GM18507 (cell line): Measurements from ENCODE around the gene SLC9A7.
"Not testable (repeated sequence)": the region's sequence is repeated elsewhere in the genome, so short reads cannot be mapped to it uniquely, and the experiment has no call there.

ENCODE experiments used
- DNase-seq: peaks from one replicate; pipeline ENCODE4 v3.0.0; 2011; ENCODE audit warnings: low read depth; ENCODE audit not compliant: insufficient read length; ENCODE audit errors: extremely low spot score
- FAIRE-seq: peaks from 2 replicates; lab custom pipeline; 2011; peaks lifted over from hg19 to GRCh38; lab: Jason Lieb, UNC

SLC9A7 gene

DNA sequence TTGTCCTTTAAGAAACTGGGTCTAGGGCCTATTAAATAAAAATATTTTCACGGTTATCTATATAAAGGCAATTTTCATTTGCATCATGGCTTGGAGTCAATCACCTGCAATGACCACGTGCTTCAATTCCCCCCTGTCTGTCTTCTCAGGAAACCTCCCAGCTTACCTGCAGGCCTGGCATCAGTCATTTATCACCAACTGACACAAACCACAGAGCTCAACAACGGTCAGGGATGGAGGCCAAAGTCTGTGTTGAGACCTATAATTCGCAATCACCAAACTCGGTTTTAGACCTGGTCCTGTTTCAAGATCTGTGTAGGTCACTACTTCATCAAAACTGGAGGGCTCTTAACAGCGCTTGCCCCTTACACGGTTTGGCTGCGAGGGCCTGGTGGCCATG lies 1.9 kb downstream of the SLC9A7 start:
- no peak for FAIRE-seq
- DNase-seq, result no peak

GRCh38 chrX:46755671-46756070 lies 3.2 kb downstream of the SLC9A7 start:
- FAIRE-seq (peak; percentile 57), DNase-seq (no peak)

- FAIRE-seq (peak; percentile 81), DNase-seq (no peak)
These were observed 4.3 kb downstream of the SLC9A7 start for GRCh38 chrX:46754586-46755061.

DNA sequence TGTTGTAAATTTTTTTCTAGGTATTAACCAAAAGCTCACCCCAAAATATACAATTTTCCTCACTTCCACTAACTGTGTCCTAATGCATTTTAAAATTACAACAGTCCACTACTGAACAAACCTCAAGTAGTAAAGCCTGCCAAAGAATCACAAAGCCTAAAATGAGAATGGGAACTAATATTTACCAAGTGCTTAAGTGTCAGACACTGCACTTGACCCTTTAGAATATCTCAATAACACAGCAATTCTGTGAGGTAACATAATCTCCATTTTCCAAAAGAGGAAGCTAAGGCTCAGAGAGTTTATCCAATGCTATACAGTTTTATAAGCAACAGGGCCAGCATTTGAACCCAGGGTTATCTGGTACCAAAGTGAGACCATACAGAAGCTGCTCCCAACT lies 4.9 kb downstream of the SLC9A7 start:
- FAIRE-seq, result no peak
- no peak for DNase-seq

DNA sequence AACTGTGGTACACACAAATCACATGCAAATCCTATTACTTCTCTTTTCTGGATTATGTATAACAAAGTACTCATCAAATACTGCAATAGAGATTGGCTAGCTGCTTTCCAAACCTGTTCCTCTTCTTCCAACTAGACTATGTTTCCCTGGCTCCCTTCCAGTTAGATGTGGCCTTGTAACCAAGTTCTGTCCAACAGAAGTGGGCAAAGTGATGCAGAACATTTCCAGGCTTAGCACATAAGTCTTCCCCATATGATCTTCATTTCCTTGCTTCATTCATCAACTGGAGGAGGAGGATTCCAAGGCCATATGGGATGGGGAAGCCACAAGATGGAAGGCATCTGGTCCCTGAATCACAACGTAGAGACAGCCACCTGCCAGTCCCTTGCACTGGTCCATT lies 8.0 kb downstream of the SLC9A7 start:
- no peak for FAIRE-seq
- DNase-seq, result no peak

- no peak for FAIRE-seq
These were observed 14.9 kb downstream of the SLC9A7 start for GRCh38 chrX:46744009-46744408.

GRCh38 chrX:46743046-46743445 lies 15.9 kb downstream of the SLC9A7 start:
- FAIRE-seq, result no peak
- no peak for DNase-seq

More at GRCh38 chrX:46744009-46744408, 14.9 kb downstream of the SLC9A7 start:
- DNase-seq, result no peak

GRCh38 chrX:46739736-46740135 lies 19.2 kb downstream of the SLC9A7 start:
- no peak for FAIRE-seq
- DNase-seq, result no peak

DNA sequence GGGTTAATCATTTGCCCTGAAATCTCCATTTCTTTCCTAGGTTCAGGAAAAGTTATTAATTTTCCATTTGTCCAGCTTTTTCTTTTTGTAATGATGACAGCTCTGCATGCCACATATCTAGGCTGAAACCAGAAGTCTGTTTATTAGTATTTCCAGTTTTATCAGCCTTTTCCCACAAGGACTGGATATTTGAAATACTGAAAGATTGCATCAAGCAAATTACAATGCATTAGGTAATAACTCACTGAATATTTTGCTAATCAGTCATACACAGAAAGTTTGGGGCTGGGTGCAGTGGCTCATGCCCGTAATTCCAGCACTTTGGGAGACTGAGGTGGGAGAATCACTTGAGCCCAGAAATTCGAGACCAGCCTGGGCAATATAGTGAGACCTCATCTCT lies 21.5 kb downstream of the SLC9A7 start:
- DNase-seq (no peak), FAIRE-seq (no peak)

DNA sequence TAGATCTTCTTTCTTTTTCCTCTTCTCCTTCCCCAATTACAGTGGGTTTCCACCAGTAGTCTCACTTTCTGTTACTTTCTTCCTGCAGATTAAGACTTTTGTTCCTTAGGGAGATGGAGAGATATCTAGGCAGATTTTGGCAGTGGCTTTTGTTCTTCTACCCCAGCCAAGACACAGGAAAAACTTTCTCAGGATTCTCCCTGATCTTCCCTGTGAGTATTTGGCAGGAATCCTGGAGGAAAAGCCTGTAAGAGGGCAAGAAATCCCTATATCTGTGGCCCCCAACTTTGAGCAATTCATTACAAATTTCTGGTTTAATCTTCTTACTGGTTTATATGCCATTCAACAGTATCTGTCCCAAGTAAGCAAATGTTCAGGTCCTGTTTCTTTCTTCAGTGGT lies 21.9 kb downstream of the SLC9A7 start:
- DNase-seq, result no peak
- no peak for FAIRE-seq

DNA sequence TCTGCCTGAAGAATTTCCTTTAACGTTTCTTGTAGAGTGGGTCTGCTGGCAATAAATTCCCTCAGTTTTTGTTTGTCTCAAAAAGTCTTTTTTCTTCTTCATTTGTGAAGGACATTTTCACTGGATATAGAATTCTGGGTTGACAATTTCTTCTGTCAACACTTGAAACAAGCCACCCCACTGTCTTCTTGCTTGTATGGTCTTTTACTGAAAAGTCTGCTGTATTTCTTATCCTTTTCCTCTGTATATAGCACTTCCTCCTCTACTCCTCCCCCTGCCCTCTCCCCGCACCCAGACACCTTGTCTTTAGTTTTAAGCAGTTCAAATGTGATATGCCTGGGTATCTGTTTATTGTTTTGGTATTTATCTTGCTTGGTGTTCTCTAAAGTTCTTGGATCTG lies 23.3 kb downstream of the SLC9A7 start:
- FAIRE-seq (no peak), DNase-seq (no peak)

GRCh38 chrX:46733226-46733625 lies 25.7 kb downstream of the SLC9A7 start:
- FAIRE-seq, result no peak
- no peak for DNase-seq

GRCh38 chrX:46730765-46731164 lies 28.2 kb downstream of the SLC9A7 start:
- DNase-seq (no peak), FAIRE-seq (no peak)

GRCh38 chrX:46727441-46727840 lies 31.5 kb downstream of the SLC9A7 start:
- FAIRE-seq, result no peak
- no peak for DNase-seq

DNA sequence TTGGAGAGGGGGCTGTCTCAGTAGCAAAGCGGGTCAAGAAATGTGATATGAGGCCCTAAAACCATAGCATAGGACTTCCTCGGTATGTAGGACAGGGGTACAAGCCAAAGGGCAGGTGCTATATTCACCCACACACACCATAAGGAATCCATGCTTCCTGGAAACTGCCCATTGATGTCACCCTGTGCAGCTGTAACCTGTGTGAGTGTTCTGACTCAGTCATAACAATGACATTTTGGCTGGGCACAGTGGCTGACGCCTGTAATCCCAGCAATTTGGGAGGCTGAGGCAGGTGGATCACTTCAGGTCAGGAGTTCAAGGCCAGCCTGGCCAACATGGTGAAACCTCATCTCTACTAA lies 35.4 kb downstream of the SLC9A7 start:
- not testable (repeated sequence) for DNase-seq
- FAIRE-seq, result peak; percentile 78

- FAIRE-seq, result peak; percentile 82
These were observed 36.0 kb downstream of the SLC9A7 start for GRCh38 chrX:46722742-46723568.

GRCh38 chrX:46716796-46717195 lies 42.1 kb downstream of the SLC9A7 start:
- FAIRE-seq (peak; percentile 71), DNase-seq (no peak)

More at GRCh38 chrX:46722742-46723568, 36.0 kb downstream of the SLC9A7 start:
- no peak for DNase-seq

DNA sequence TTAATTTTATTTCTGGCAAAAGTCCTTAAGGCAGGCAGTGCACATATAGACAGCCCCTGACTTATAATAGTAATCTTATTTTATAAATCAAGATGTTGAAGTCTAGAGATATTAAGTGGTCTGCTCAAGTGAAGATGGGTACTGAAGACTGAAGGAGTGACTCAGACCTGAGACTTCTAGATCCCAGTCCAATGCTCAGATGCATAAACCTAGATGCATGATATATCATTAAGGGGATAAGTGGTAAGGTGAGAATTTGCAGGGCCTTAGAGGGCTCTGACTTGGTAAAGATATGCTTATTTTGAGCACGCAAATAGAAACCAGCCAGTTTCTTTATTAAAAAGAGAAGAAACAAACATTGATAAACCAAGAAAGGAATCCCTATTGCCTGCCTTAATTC lies 42.9 kb downstream of the SLC9A7 start:
- FAIRE-seq, result no peak
- no peak for DNase-seq

DNA sequence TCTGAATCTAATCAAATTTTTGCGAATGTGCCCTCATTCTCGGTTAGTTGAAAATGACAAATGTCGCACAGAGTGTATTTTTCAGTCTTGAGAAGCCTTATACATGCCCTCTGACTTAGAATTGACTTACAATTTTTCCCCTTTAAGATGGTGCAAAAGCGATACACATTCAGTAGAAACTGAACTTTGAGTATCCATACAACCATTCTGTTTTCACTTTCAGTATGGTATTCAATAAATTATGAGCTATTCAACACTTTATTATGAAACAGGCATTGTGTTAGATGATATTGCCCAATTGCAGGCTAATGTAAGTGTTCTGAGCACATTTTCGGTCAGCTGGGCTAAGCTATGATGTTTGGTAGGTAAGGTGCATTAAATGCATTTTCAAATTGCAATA lies 43.4 kb downstream of the SLC9A7 start:
- DNase-seq, result no peak

DNA sequence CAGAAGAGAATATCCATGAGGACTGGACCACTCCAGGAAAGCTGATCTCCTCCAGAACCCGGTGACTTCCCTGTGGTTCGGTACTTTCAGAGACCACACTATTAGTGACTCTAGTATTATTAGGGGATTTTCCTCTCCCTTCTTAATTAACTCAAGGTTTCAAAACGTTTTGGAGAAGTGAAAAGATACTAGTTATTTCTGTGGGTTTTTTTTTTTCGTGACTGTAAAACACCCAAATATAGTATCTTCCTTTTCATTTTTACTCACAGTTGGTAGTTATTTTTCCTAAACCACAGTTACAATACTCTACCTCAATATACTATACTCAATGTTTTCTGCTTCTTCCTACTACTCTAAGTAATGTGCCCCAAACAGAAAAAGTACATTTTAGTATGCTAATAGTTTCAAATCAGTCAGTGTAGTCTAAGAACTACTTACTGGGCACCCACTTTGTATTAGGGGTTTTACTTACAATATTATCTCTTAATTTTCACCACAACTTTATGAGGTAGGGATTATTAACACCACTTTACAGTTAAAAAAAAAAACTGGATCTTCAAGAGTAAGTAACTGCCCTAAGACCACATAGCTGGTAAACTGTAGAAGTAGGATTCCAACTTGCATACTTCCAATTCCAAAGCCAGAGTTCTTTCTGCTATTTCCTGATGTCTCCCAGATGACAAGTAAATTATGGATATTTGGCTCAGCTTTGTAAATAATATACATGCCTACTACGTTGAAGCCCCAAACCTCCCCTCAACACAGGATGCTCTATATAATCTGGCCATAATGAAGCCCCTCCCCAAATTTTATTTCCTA lies 45.0 kb downstream of the SLC9A7 start:
- DNase-seq, result no peak
- peak; percentile 98 for FAIRE-seq

More for the DNA sequence above, 43.4 kb downstream of the SLC9A7 start:
- FAIRE-seq, result peak; percentile 96

DNA sequence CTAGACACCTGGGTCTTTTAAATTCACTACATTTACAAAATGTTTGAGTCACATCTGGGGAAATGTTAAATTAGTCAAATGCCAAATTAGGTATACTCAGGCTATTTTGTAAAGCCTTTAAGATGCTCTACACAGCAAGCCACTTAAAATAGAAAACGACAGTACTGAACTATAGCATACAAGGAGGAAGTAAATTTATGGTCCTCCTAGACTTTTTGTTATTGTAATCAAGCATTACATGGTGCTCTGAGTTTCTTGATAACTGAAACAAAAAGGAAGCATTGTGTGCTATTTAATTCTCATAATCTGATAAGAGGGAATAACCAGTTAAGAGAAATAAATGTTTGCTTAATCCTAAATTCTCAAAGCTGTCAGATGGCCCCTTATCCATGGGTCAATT lies 46.2 kb downstream of the SLC9A7 start:
- FAIRE-seq (peak; percentile 70), DNase-seq (no peak)
